HepG2 (cell line): Measurements from ENCODE around the gene RNF175. TPM values are rescaled to one million over a fixed set of nuclear protein-coding genes. Genes with fewer than 3 reads are reported as not detected.

ENCODE experiments used
- ATAC-seq: fragments of 200-7000 bp; cut with Tn5 transposase; 3 replicates; pipeline ENCODE4 v1.9.1; 2020; ENCODE audit warnings: mild to moderate bottlenecking, moderate library complexity
- BruUV-seq: library from RNA; stranded (reverse); fragments of 400-500 nt; replicated peaks from 2 replicates; lab custom pipeline; 2021; lab: Mats Ljungman, UMichigan
- CTCF ChIA-PET: fragments of 300-600 bp; formaldehyde crosslinking; extraction: SDS; loops from one replicate; lab custom pipeline; 2021; ENCODE audit warnings: low total read pairs, inconsistent platforms, low intra/inter-chr PET ratio; lab: Yijun Ruan, JAX
- POLR2A ChIA-PET: fragments of 350-600 bp; sonication (Branson Sonifier 250); formaldehyde crosslinking; loops from one replicate; lab custom pipeline; 2020; ENCODE audit warnings: antibody characterized with exemption, inconsistent platforms; lab: Yijun Ruan, JAX
- DNase-seq: peaks from one replicate; pipeline ENCODE4 v3.0.0-alpha.2; 2015; ENCODE audit warnings: low spot score
- FAIRE-seq: peaks from 3 replicates; lab custom pipeline; 2011; peaks lifted over from hg19 to GRCh38; lab: Jason Lieb, UNC
- H2AFZ ChIP-seq: one replicate; pipeline ENCODE4 v1.6.1; 2011; ENCODE audit warnings: low read length, inconsistent platforms
- H3K27ac ChIP-seq: fragments of 300-600 bp; 3 replicates; pipeline ENCODE4 v1.8.0; 2011; ENCODE audit warnings: mixed run types, mild to moderate bottlenecking, mixed read lengths, low read length, inconsistent platforms; ENCODE audit not compliant: insufficient read depth; ENCODE audit errors: extremely low read length
- H3K27me3 ChIP-seq, 2 experiments: fragments of 200-600 bp in 1 of 2; 2 replicates in 1 of 2; 3 replicates in 1 of 2; pipeline versions ENCODE4 v1.6.0 to v1.8.0; 2011; ENCODE audit warnings: low read length in 2 of 2, mild to moderate bottlenecking in 2 of 2, moderate library complexity in 2 of 2, inconsistent platforms in 1 of 2; ENCODE audit not compliant: insufficient read depth in 2 of 2, control insufficient read depth in 1 of 2
- H3K36me3 ChIP-seq, 2 experiments: fragments of 200-600 bp in 1 of 2; replicated peaks in 1 of 2; 2 replicates in 1 of 2; 3 replicates in 1 of 2; pipeline versions ENCODE4 v1.5.1 to v1.8.0; 2011; ENCODE audit warnings: low read length in 2 of 2, inconsistent platforms in 1 of 2; ENCODE audit not compliant: insufficient read depth in 2 of 2, control insufficient read depth in 1 of 2
- H3K4me1 ChIP-seq: 2 replicates; pipeline ENCODE4 v1.5.1; 2012; ENCODE audit warnings: low read length, inconsistent platforms; ENCODE audit not compliant: insufficient read depth
- H3K4me2 ChIP-seq: 2 replicates; pipeline ENCODE4 v1.6.0; 2011; ENCODE audit warnings: low read depth, low read length, inconsistent platforms
- H3K4me3 ChIP-seq, 3 experiments: fragments of 200-600 bp in 1 of 3; sonication (generic), shearing (Covaris generic) in 1 of 3; replicated peaks in 1 of 3; 2 replicates each; pipeline ENCODE4 v1.5.1; 2011 to 2016; ENCODE audit warnings: low read length in 3 of 3, inconsistent platforms in 2 of 3, low read depth in 2 of 3, mild to moderate bottlenecking in 2 of 3, control low read depth in 1 of 3, mixed read lengths in 1 of 3; ENCODE audit not compliant: insufficient read depth in 1 of 3
- H3K79me2 ChIP-seq: one replicate; pipeline ENCODE4 v1.6.1; 2011; ENCODE audit warnings: low read length, inconsistent platforms; ENCODE audit not compliant: insufficient read depth
- H3K9ac ChIP-seq: 2 replicates; pipeline ENCODE4 v1.6.0; 2011; ENCODE audit warnings: mild to moderate bottlenecking, low read depth, low read length, inconsistent platforms; ENCODE audit not compliant: insufficient read depth
- H3K9me3 ChIP-seq: 2 replicates; pipeline ENCODE4 v1.5.1; 2012; ENCODE audit warnings: mild to moderate bottlenecking, low read length
- H4K20me1 ChIP-seq: 2 replicates; pipeline ENCODE4 v1.6.0; 2011; ENCODE audit warnings: inconsistent platforms, mild to moderate bottlenecking, low read length, moderate library complexity; ENCODE audit not compliant: insufficient read depth
- EEA1 ChIP-seq: sonication (generic); formaldehyde crosslinking; IDR thresholded peaks from 2 replicates; pipeline ENCODE4 v1.5.1; 2020; ENCODE audit warnings: mild to moderate bottlenecking, missing genetic modification reagents, borderline replicate concordance
- HNF1B ChIP-seq: sonication (generic); formaldehyde crosslinking; IDR thresholded peaks from 2 replicates; pipeline ENCODE4 v1.5.1; 2020; ENCODE audit warnings: mild to moderate bottlenecking, moderate library complexity, missing genetic modification reagents
- HOXA3 ChIP-seq: sonication (generic); formaldehyde crosslinking; IDR thresholded peaks from 2 replicates; pipeline ENCODE4 v1.5.0; 2020; ENCODE audit warnings: missing genetic modification reagents
- MAF1 ChIP-seq: sonication (generic); formaldehyde crosslinking; IDR thresholded peaks from 2 replicates; pipeline ENCODE4 v1.5.0; 2020; ENCODE audit warnings: missing genetic modification reagents, borderline replicate concordance
- PCBP1 ChIP-seq: fragments of 200-400 bp; formaldehyde crosslinking; IDR thresholded peaks from 2 replicates; pipeline ENCODE4 v1.6.1; 2017; ENCODE audit warnings: mild to moderate bottlenecking, low read depth, low read length, borderline replicate concordance
- RXRA ChIP-seq: sonication (generic); formaldehyde crosslinking; IDR thresholded peaks from 2 replicates; pipeline ENCODE4 v1.5.1; 2020; ENCODE audit warnings: missing genetic modification reagents
- STAT5B ChIP-seq: sonication (generic); formaldehyde crosslinking; IDR thresholded peaks from 2 replicates; pipeline ENCODE4 v1.4.0; 2020; ENCODE audit warnings: missing genetic modification reagents
- TAF1 ChIP-seq: sonication (generic); formaldehyde crosslinking; IDR thresholded peaks from 2 replicates; pipeline ENCODE4 v1.4.0; 2020; ENCODE audit warnings: missing genetic modification reagents
- TFDP2 ChIP-seq: sonication (generic); formaldehyde crosslinking; IDR thresholded peaks from 2 replicates; pipeline ENCODE4 v1.4.0; 2020; ENCODE audit warnings: missing genetic modification reagents
- TOPORS ChIP-seq: sonication (generic); formaldehyde crosslinking; IDR thresholded peaks from 2 replicates; pipeline ENCODE4 v1.8.0; 2023; ENCODE audit warnings: mild to moderate bottlenecking, missing genetic modification reagents
- ZFYVE20 ChIP-seq: sonication (generic); formaldehyde crosslinking; IDR thresholded peaks from 2 replicates; pipeline ENCODE4 v1.8.0; 2023; ENCODE audit warnings: low read depth, mild to moderate bottlenecking, moderate library complexity, missing genetic modification reagents, borderline replicate concordance
- ZNF256 ChIP-seq: sonication (generic); formaldehyde crosslinking; conservative IDR thresholded peaks from 2 replicates; pipeline ENCODE4 v1.4.0; 2020; ENCODE audit warnings: missing genetic modification reagents
- ZNF710 ChIP-seq: sonication (generic); formaldehyde crosslinking; IDR thresholded peaks from 2 replicates; pipeline ENCODE4 v1.5.0; 2020; ENCODE audit warnings: mild to moderate bottlenecking, missing genetic modification reagents, borderline replicate concordance
- ZNF773 ChIP-seq: sonication (generic); formaldehyde crosslinking; IDR thresholded peaks from 2 replicates; pipeline ENCODE4 v1.4.0; 2020; ENCODE audit warnings: missing genetic modification reagents, borderline replicate concordance
- ZNF780A ChIP-seq: sonication (generic); formaldehyde crosslinking; IDR thresholded peaks from 2 replicates; pipeline ENCODE4 v1.8.0; 2022; ENCODE audit warnings: mild to moderate bottlenecking, missing genetic modification reagents, moderate library complexity
- WGBS: methylation state at CpG from one replicate; pipeline ENCODE4 v1.1.6; 2017; ENCODE audit warnings: low lambda C conversion rate; 5-methylcytosine and 5-hydroxymethylcytosine counted together
- in situ Hi-C: cut with HindIII; loops from 2 replicates; pipeline ENCODE4 v1.10.0; 2017; ENCODE audit warnings: low pct_unique_long_range_greater_than_20kb; ENCODE audit not compliant: extremely low pct_ligation_motif_present
- intact Hi-C: fragments of 100-400 bp; cut with micrococcal nuclease; formaldehyde crosslinking; loops from one replicate; pipeline ENCODE4 v1.10.0; 2022; ENCODE audit not compliant: unreplicated experiment
- polyA plus RNA-seq, 8 experiments: library from polyadenylated mRNA; depleted of rRNA in 3 of 8; stranded (reverse) in 7 of 8; unstranded in 1 of 8; fragments of >200 nt; fragmentation: Illumina TruSeq in 4 of 8; extraction: Trizol in 4 of 8; gene quantifications; 2 replicates each; pipeline versions ENCODE4 v1.2.1 to v1.2.3, GENCODE V29; 2011 to 2016; ENCODE audit warnings: low read depth in 4 of 8, missing spikeins in 1 of 8, mixed read lengths in 1 of 8; ENCODE audit not compliant: insufficient read depth in 1 of 8
- total RNA-seq, 5 experiments: library from RNA; depleted of rRNA; stranded (reverse); fragments of >200 nt; fragmentation: Illumina TruSeq; extraction: Trizol; gene quantifications; 2 replicates each; pipeline ENCODE4 v1.2.3, GENCODE V29; 2016; ENCODE audit warnings: low read depth in 1 of 5

The RNF175 gene
- total and polyA plus RNA-seq, 2 of the 13 experiments (the other 11 are each of a cell fraction or from before 2014, with no cell fraction given): not detected

GRCh38 chr4:153758136-153758535 lies 1.7 kb downstream of the RNF175 start:
- ATAC-seq (no peak), FAIRE-seq (no peak), DNase-seq (no peak)
- Histone ChIP-seq H3K27ac (no peak overlapping the region), H3K9me3 (no peaks in the 10 kb centered on the region), H2AFZ (no peak overlapping the region), H3K36me3 (no peaks in the 10 kb centered on the region), H3K9ac (no peak overlapping the region), H3K4me3 (no peak overlapping the region), H3K4me1 (no peaks in the 10 kb centered on the region), H3K4me2 (no peak overlapping the region), H4K20me1 (no peaks in the 10 kb centered on the region), H3K27me3 (peaks cover 0 to 16% of the 10 kb centered on the region in 2 experiments; a peak in 1 of 5 replicates), H3K79me2 (no peaks in the 10 kb centered on the region)
- POLR2A ChIA-PET: no interaction called here
- intact Hi-C loops: no loop called here
- 28% methylated on average over 2 of the region's 2 CpGs for WGBS
- in situ Hi-C loops: no loop called here
- no TSS peak for BruUV-seq
- CTCF ChIA-PET: no interaction called here
- TF ChIP-seq ZNF710 (CRISPR knock-in tag): no peak
- TF ChIP-seq ZNF773 (CRISPR knock-in tag): no peak
- TF ChIP-seq STAT5B: no peak
- no peak for TF ChIP-seq PCBP1

GRCh38 chr4:153757407-153757806 lies 2.4 kb downstream of the RNF175 start:
- Histone ChIP-seq H3K79me2 (no peaks in the 10 kb centered on the region), H3K4me2 (no peak overlapping the region), H3K4me3 (no peak overlapping the region), H3K4me1 (no peaks in the 10 kb centered on the region), H3K9ac (no peak overlapping the region), H2AFZ (no peak overlapping the region), H3K36me3 (no peaks in the 10 kb centered on the region), H3K9me3 (no peaks in the 10 kb centered on the region), H4K20me1 (no peaks in the 10 kb centered on the region), H3K27me3 (peaks cover 0 to 16% of the 10 kb centered on the region in 2 experiments; a peak in 1 of 5 replicates), H3K27ac (no peak overlapping the region)
- ATAC-seq (no peak), DNase-seq (no peak), FAIRE-seq (no peak)
- CTCF ChIA-PET: no interaction called here
- BruUV-seq: no TSS peak
- in situ Hi-C loops: no loop called here
- POLR2A ChIA-PET: no interaction called here
- intact Hi-C loops: no loop called here
- 0% methylated on average over 1 of the region's 1 CpG for WGBS
- TF ChIP-seq HOXA3: no peak
- TF ChIP-seq ZFYVE20 (CRISPR knock-in tag): no peak
- TF ChIP-seq ZNF256 (CRISPR knock-in tag): no peak
- no peak for TF ChIP-seq RXRA
- no peak for TF ChIP-seq HNF1B
- TF ChIP-seq TOPORS: no peak
- no peak for TF ChIP-seq MAF1 (CRISPR knock-in tag)
- no peak for TF ChIP-seq TAF1 (CRISPR knock-in tag)
- no peak for TF ChIP-seq ZNF780A (CRISPR knock-in tag)
- no peak for TF ChIP-seq EEA1 (CRISPR knock-in tag)
- TF ChIP-seq TFDP2 (CRISPR knock-in tag): no peak
